GM12892 (cell line): ENCODE measurements around the gene PCNX2.

Experiments used
- POLR2A ChIP-seq: IDR thresholded peaks from 2 replicates; pipeline ENCODE4 v1.6.1; 2011; ENCODE audit warnings: low read depth, low read length, control low read depth
- POLR2AphosphoS5 ChIP-seq: IDR thresholded peaks from 2 replicates; pipeline ENCODE4 v1.6.1; 2011; ENCODE audit warnings: low read depth, low read length, control low read depth
- TAF1 ChIP-seq: IDR thresholded peaks from 2 replicates; pipeline ENCODE4 v1.6.1; 2011; ENCODE audit warnings: low read depth, mild to moderate bottlenecking, control low read depth, low read length, borderline replicate concordance

GRCh38 chr1:233334092-233334491, 38.6 kb upstream of the PCNX2 start:
- no peak for TF ChIP-seq POLR2AphosphoS5
- TF ChIP-seq POLR2A, result no peak
- no peak for TF ChIP-seq TAF1
